Astrocyte of the hippocampus (primary cell): ENCODE results near the gene SPATA6L.

Experiments
- DNase-seq: peaks from one replicate; pipeline ENCODE4 v3.0.0; 2011; ENCODE audit warnings: low read depth, low spot score

The SPATA6L gene

DNA sequence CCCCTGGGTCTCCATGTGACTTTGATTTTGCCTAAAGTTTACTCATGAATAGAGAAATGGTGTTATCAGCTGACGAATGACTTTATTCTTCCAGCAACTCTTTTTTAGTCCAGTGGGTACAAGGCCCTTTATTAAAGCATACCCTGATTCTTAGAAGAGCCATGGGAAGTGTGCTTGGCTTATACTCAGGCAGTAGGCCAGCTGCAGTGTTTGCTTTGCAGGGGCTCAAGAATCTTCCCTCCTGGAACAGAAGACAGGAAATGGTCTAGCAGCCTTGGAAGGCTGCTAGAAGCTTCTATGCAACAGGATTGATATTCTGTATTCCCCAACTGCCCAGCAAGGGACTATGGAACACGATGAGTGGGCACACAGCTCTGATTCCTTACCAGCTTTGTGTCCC is 77.6 kb downstream of the SPATA6L start:
- no peak for DNase-seq

DNA sequence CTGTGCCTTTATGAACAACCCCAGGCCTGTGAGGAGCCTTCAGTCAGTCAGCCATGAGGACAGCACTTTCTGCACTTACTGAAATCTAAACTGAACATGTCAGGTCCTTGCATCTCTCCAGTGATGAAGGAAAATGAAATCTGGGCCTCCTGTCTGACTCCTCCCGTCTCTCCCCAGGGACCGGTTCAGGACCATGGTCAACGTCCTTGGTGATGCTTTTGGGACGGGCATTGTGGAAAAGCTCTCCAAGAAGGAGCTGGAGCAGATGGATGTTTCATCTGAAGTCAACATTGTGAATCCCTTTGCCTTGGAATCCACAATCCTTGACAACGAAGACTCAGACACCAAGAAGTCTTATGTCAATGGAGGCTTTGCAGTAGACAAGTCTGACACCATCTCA is 81.1 kb downstream of the SPATA6L start:
- peak; percentile 18 for DNase-seq

DNA sequence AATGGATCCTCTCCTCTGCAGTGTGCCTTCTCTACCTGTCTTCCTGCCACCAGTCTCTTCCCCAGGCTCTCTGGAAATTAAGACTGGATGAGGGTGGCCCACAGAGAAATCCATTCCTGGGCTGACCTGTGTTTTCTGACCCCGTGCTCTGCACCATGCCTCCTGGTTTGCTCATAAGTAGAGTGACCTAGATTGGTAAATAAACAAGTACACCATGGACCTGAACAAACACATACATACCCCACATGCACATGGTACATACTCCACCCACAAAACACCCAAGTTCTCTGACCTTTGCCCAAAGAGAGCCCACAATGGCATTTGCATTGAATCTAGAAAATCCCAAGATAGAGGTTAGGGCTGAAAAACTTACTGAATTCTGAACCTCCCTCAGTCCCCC is 81.6 kb downstream of the SPATA6L start:
- no peak for DNase-seq

DNA sequence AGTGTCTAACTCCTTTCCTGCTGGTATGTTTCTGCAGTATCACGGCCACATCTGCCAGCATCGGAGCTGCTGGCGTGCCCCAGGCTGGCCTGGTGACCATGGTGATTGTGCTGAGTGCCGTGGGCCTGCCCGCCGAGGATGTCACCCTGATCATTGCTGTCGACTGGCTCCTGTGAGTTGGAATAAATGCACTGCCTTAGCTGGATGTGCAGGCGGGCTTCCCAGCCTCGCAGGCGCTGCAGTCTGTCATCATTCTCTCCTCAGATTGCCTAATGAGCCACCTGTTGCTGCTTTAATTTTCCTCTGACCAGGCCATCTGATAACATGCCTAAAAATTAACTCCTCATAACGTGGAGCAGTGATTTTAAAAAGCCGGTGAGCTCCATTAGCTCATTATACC is 83.3 kb downstream of the SPATA6L start:
- DNase-seq, result no peak

DNA sequence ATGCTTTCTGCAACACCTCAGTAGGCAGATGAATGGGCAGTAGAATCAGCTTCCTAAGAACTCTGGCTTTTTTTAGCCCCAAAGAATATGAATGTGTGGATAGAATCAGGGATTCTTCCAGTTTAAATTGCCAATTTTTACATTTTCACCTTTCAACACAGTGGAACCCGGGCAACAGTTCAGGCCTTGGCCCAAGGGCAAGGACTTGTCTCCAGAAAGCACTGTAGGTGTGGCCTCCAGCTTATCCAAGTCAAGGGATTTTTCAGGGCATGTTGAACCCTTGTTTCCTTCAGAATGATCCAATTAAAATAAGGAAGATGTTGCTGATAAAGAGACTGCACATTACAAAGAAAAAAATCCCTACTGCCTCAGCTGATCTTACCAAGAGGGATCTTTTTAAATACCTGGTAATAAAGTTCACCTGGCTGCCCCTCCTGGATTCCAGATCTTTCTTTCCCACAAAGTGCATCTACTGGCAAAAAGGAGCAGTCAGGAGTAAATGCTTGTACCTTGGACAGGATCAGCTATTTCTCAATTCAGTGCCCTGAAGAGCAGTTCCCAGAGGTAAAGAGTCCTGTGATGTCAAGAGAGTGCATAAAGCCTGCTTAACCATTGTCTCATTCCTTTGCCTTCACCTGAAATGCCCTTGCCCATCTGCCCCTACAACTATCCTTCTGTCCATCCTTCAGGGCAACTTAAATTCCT is 84.3 kb downstream of the SPATA6L start:
- DNase-seq, result no peak

DNA sequence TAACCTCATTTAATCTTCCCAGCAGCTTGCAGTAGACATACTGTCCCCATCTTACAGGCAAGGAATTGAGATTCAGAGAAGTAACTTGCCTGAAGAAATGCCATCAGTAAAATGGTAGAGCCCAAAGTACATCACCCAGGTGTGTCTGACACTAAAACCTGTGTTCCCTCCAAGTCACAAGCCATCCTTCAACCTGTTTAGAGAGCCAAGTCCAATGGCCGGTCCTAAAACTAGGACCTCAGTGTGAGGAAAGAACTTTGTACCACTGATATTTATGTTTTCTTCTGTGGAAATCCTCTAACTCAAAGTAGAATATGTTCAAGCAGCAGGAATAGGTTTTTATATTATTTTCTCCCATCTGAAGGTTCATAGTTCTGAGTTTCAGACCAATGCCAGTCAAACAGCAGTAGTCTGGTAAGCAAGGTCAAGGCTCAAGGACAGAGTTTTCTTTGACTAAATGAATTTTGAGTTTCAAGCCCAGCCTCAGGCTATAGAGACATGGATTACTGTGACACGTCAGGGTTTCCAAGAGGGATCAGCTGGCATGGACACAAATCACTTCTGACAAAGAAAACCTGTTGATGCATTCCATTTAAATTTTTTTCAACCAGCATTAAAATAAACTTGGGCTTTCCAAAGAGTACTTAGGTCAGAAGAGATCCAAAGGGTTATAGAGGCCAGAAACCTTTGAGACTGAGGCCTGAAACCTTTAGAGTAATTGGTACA is 85.1 kb downstream of the SPATA6L start:
- DNase-seq, result peak; percentile 44

DNA sequence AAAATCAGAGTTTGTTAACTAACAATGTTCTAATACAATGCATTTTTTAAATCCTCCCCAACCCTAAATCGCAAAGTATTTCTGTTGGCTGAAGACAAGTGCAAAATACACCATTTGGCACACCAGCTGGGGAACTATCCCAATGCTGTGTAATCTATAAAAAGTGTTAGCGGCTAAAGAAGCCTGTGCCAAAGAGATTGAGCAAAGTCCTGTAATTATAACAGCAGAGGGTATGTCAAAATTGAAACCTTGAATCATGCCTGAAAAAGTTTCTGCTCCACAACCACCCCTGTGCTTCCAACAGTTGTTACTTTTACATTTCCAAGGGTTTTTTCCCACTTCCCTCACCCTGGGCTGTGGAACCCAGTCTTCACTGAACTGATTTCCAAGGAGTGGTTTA is 87.3 kb downstream of the SPATA6L start:
- DNase-seq, result no peak

DNA sequence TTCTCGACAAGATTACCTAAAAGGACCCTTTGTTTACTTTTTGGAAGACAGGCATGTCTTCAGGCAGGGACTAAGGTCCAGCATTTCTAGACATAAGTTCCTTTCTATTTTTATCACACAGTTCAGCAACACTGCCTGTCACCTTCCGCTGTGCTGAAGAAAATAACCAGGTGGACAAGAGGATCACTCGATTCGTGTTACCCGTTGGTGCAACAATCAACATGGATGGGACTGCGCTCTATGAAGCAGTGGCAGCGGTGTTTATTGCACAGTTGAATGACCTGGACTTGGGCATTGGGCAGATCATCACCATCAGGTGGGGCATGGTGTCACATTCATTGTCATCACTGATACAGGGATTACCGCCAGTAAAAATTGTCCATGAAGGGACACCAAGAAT is 89.8 kb downstream of the SPATA6L start:
- DNase-seq, result no peak

DNA sequence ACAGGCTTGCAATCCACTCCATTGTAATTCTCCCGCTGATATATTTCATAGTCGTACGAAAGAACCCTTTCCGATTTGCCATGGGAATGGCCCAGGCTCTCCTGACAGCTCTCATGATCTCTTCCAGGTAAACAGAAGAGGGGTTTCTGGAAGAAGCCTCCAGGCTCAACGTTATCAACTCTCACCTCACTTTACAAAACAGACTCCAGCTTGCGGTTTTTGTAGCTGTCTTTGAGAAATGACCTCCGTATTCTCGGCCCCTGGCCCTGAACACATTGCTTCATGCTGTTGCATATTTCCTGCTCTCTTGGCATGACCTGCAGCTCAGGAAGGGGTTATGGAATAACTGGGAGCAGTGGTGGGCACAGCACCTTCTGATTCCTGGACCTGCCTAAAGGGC is 90.3 kb downstream of the SPATA6L start:
- DNase-seq, result no peak

DNA sequence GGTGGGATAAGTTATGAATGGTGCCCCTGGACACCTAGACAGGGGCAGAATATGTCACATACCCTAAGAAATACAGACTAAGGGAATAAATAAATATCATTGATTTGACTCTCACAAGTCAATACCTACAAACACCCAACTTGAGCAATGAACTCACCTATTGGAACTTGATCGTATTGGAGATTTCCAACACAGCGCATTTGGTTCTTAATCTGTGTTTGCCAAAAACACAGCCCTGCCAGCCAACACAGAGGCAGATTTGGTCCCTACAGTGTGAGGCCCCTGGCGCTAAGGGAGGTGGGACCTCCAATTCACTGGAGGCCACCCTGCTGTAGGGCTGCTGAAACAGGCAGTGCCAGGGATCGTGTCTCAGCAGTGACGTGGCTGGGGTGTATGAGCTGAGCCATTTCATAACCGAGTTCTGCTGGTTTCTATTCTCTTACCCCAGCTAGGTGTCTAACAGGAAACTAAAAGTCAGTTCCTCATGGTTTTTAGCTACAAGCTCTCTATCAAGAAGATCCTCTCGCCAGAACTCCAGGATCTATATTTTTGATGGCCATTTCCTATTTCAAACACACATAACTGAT is 91.5 kb downstream of the SPATA6L start:
- no peak for DNase-seq

DNA sequence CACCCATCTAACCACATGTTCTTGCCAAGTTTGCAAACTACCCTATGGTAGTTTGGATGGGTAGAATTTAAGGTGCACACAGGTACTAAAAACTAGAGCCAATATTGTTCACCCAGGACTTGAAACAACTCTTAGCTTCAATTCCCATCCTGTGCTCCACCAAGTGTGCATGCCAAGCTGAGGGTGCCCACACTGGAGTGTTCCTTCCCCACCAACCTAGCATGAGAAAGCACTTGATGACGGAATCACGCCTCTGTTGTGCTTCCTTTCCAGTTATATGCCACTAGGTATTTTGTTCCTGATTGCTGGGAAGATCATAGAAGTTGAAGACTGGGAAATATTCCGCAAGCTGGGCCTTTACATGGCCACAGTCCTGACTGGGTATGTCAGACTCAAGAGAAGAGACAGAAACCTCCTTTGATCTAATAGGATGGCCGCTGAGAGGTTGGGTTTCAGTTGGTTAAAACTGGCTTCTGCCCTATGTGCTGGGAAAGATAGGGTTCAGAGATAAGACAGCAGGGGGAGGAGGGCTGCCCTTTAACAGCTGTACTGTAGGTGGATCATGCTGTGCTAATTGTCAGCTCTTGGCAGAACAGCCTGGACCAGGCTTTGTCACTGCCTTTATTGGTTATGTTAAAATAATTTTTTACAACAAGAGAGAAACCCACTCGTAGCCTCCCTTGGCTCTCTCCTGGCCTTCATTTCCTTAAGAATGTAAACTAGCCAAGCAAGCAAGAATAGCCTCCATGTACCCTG is 92.5 kb downstream of the SPATA6L start:
- no peak for DNase-seq

DNA sequence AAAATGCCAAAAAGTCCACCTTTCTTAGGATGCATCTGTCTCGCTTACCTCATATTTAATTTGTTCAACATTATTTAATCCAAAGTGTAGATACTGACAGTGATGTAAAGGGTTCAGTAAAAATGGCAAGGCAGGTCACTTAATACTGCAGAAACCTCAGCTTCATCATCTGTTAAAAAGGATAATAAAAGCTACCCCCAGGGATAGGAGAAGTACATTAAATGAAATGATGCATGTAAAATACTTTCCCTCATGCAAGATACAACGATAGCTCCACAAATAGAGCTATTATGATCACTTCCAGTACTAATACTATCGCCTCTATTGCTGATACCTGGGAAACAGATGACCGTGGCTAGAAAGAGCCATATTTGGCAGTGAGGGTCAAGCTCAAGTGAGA is 93.1 kb downstream of the SPATA6L start:
- no peak for DNase-seq

DNA sequence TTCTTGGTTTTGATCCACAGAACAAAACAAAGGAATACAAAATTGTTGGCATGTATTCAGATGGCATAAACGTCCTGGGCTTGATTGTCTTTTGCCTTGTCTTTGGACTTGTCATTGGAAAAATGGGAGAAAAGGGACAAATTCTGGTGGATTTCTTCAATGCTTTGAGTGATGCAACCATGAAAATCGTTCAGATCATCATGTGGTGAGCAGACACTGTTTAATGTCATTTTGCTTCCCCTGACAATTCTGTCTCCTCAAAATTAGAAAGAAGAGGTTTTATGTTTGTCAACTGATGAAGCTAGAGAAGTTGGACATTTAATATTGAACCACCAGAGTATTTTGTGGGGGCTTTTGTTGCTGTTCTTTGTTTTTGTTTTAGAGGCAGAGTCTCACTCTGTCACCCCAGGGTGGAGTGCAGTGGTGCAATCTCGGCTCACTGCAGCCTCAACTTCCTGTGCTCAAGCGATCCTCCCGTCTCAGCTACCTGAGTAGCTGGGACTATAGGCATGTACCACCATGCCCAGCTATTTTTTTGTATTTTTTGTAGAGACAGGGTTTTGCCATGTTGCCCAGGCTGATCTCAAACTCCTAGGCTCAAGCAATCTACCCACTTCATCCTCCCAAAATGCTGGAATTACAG is 94.0 kb downstream of the SPATA6L start:
- DNase-seq, result no peak

DNA sequence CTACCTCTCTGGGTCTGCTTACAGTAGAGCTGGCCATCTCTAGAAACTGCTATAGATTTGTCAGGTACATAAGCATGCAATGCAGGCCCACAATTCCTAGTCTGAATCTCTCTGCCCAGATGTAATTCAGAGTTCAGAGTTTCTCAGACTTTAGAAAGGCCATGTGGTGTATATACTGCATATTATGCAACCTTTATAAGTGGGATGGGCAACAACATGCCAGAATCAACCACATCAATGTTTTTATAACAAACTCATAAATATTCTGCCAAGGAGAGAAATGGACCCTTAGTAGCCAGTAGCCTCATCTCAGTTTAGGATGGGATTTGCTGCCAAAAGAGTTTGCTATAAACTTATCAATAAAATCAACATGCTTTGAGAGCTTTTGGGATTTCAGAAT is 97.2 kb downstream of the SPATA6L start:
- peak; percentile 15 for DNase-seq

DNA sequence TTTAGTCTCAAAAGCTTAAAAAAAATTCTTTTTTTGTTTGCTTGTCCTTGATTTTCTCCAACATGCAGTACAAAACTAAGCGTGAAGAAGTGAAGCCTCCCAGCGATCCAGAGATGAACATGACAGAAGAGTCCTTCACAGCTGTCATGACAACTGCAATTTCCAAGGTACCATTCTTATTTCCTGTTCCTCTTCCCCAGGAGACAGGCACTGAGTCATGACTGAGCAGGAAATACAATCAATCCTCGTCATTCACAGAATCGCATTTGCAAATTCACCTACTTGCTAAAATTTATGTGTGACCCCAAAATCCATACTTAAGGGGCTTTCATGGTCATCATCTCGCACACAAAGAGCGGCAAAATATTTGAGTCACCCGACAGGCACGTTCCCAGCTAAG is 98.7 kb downstream of the SPATA6L start:
- DNase-seq, result no peak

DNA sequence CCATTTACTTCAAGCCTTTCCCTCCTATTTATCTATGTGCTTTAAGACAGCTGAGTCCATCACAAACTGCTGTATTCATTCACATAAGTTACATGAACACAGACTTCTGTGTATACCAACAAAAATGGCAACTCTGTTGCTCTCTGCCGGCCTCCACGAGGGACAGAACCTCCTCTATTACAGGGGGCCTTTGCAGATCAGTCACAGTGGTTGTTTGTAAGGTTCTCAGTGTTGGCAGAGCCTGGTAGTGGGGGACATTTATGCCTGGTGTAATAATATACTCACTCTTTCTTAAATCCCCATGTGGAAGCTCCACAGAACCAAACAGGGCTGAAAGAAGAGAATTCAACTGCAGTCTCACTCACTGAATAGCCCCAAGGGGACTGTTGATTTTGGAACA is 99.5 kb downstream of the SPATA6L start:
- no peak for DNase-seq

DNA sequence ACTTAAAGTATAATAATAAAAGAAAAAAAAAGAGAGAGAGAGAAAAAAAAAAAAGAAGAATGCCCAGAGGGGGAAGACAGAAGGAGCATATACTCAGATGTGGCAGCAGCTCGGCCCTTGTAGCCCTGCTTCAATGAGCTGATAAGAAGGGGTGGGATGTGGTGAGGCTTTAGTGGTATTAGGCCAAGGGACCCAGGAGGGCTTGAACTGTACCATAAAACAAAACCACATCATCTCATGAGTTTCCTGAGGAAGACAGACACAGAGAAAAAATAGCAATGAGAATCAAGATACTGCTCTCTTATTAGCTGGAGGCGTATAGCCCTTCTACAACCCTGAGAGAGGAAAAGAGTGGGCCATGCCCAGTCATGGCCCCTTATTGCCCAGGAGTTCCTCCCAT is 103.2 kb downstream of the SPATA6L start:
- no peak for DNase-seq

DNA sequence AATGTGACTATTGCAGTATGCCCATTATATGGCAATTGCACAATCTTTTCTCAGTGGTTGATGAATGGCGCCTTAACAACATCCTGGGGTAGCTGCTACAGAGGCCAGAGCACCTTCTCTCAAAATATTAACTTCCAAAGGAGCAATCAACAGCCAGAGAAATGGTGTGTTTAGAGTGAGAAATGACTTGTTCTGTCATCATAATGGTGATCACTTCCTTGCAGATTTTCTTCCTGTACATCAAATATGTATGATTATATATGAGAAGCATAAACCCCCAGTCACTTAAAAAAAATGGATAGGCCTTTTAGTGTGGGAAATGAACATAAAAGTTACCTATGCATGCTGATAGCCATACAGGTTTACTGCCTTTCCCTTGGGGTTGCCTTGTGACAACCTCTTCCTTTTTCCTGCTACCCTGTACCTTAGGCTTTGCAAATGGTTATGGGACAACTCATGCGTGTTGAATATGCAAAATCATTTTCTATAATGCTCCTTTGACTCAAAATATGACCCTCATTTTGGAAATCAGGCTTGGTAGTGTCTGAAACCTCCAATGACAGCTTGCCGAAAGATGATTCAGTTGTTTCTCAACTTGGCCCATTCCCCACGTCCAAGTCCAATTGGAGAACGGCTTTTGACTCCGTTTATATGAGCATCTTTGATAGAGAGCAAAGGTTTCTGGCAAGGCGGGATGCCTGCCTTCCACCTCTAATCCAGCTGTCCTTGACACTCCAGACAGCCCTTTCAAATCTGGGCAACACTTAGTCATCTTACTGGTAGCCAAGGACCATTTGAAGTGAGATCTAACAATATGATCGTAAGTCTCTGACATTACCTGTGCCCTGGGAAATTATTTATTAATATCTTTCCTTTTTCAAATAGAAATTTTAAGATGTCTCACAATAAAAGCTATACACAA is 106.8 kb downstream of the SPATA6L start:
- DNase-seq, result no peak

DNA sequence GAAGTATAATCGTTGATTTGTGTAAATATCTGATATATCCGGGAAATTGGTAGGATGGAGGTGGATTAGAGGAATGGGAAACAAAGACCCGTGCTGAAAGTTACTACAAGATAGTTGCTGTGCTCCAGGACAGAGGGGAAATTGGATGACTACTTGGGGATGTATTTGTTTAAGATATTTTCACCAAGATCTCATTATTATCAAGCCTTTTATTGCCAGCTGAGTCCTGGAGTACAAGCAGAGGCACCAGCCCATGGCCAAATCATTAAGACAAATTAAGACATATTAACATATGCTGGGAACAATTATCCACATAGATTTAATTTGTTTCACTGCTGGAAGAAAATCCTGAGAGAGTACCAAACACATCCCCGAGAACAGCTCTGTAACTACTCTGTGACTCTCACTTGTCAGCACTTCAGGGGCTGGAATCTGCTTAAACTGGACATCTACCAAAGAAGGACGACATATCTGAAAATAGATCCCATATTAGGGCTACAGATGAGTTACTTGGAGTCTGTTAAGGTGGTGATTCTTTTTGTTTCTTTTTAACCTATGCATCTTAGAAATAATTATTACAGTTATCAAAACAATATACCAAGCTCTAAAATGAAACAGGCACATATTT is 107.8 kb downstream of the SPATA6L start:
- no peak for DNase-seq

DNA sequence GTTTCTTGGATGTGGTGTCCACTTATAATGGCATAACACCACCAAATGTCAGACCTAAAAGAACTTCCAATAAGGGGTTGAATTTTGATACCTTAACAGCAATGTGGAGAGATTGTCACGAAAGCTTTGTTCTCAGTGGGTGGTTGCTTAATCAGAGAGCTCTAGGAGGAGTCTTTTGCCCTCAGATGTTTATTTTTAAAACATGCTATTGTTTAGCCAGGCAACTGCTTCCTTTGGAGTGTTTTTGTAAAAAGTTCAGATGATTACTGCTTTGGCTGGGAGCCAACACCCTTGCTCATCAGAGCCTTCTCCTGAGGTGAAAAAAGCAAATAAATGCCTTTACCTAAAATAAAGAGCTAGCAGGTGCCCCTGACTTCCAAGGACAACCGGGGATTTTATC is 111.0 kb downstream of the SPATA6L start:
- DNase-seq, result peak; percentile 52
